Kidney glomerular epithelial cell (primary cell): Measurements from ENCODE around the gene REM2.
"Not testable (repeated sequence)": the region's sequence is repeated elsewhere in the genome, so short reads cannot be mapped to it uniquely, and the experiment has no call there.

ENCODE experiments used
- DNase-seq: peaks from one replicate; lab custom pipeline; 2025; lab: John Stamatoyannopoulos, UW

Gene REM2

GRCh38 chr14:22896760-22897159 lies 13.7 kb downstream of the REM2 start:
- DNase-seq, result no peak

GRCh38 chr14:22897357-22897756 lies 14.3 kb downstream of the REM2 start:
- no peak for DNase-seq

- peak; percentile 88 for DNase-seq
Measured at GRCh38 chr14:22898302-22899090, 15.5 kb downstream of the REM2 start.

- peak; percentile 43 for DNase-seq
Measured at GRCh38 chr14:22900081-22900799, 17.2 kb downstream of the REM2 start.

- DNase-seq, result no peak
Measured at GRCh38 chr14:22901799-22902198, 18.8 kb downstream of the REM2 start.

GRCh38 chr14:22903742-22904087 lies 20.7 kb downstream of the REM2 start:
- DNase-seq, result no peak

- no peak for DNase-seq
Measured at GRCh38 chr14:22905627-22906026, 22.6 kb downstream of the REM2 start.

GRCh38 chr14:22906073-22906472 lies 23.1 kb downstream of the REM2 start:
- no peak for DNase-seq

GRCh38 chr14:22907429-22907828 lies 24.4 kb downstream of the REM2 start:
- no peak for DNase-seq

GRCh38 chr14:22908601-22909000 lies 25.6 kb downstream of the REM2 start:
- no peak for DNase-seq

- DNase-seq, result no peak
Measured at GRCh38 chr14:22910916-22911315, 27.9 kb downstream of the REM2 start.

GRCh38 chr14:22914836-22915235 lies 31.8 kb downstream of the REM2 start:
- DNase-seq, result not testable (repeated sequence)

GRCh38 chr14:22915886-22916521 lies 33.0 kb downstream of the REM2 start:
- DNase-seq, result no peak

GRCh38 chr14:22918804-22919600 lies 36.0 kb downstream of the REM2 start, which contains the start of gene RBM23:
RBM23 (minus strand) TSS chr14:22919149.
- DNase-seq, result peak; percentile 100

- DNase-seq, result no peak
Measured at GRCh38 chr14:22919601-22919921, 36.5 kb downstream of the REM2 start.

- no peak for DNase-seq
Measured at GRCh38 chr14:22920697-22921096, 37.7 kb downstream of the REM2 start.

- DNase-seq, result no peak
Measured at GRCh38 chr14:22922294-22922693, 39.3 kb downstream of the REM2 start.

- no peak for DNase-seq
Measured at GRCh38 chr14:22923746-22924145, 40.7 kb downstream of the REM2 start.

GRCh38 chr14:22925513-22925912 lies 42.5 kb downstream of the REM2 start:
- no peak for DNase-seq

GRCh38 chr14:22926316-22926715 lies 43.3 kb downstream of the REM2 start:
- DNase-seq, result no peak

- DNase-seq, result no peak
Measured at GRCh38 chr14:22928237-22929103, 45.4 kb downstream of the REM2 start.
